Effector CD8-positive, alpha-beta T cell (primary cell): ENCODE results near the gene TMX3.

Experiments
- DNase-seq: peaks from one replicate; lab custom pipeline; 2025; lab: John Stamatoyannopoulos, UW

The TMX3 gene

GRCh38 chr18:68707646-68708045, 7.3 kb downstream of the TMX3 start:
- no peak for DNase-seq

GRCh38 chr18:68705119-68705518, 9.8 kb downstream of the TMX3 start:
- DNase-seq = no peak

GRCh38 chr18:68703326-68703725, 11.6 kb downstream of the TMX3 start:
- no peak for DNase-seq

- DNase-seq = no peak
Measured at GRCh38 chr18:68701353-68701752, 13.6 kb downstream of the TMX3 start.

GRCh38 chr18:68699043-68699442, 15.9 kb downstream of the TMX3 start:
- no peak for DNase-seq

- DNase-seq = no peak
Measured at GRCh38 chr18:68696937-68697336, 18.0 kb downstream of the TMX3 start.

- DNase-seq = no peak
Measured at GRCh38 chr18:68694316-68694715, 20.6 kb downstream of the TMX3 start.

GRCh38 chr18:68693091-68693815, 21.7 kb downstream of the TMX3 start:
- no peak for DNase-seq

GRCh38 chr18:68679528-68679927, 35.4 kb downstream of the TMX3 start:
- DNase-seq = no peak

GRCh38 chr18:68676913-68677312, 38.0 kb downstream of the TMX3 start:
- no peak for DNase-seq

- DNase-seq = no peak
Measured at GRCh38 chr18:68667121-68667520, 47.8 kb downstream of the TMX3 start.

GRCh38 chr18:68666381-68666780, 48.5 kb downstream of the TMX3 start:
- no peak for DNase-seq

- no peak for DNase-seq
Measured at GRCh38 chr18:68665628-68666027, 49.3 kb downstream of the TMX3 start.

- DNase-seq = no peak
Measured at GRCh38 chr18:68662754-68663153, 52.2 kb downstream of the TMX3 start.

- DNase-seq = no peak
Measured at GRCh38 chr18:68660354-68661183, 54.3 kb downstream of the TMX3 start.

GRCh38 chr18:68648191-68648590, 66.7 kb downstream of the TMX3 start:
- DNase-seq = no peak

GRCh38 chr18:68642003-68642402, 72.9 kb downstream of the TMX3 start:
- no peak for DNase-seq

- DNase-seq = no peak
Measured at GRCh38 chr18:68640861-68641260, 74.0 kb downstream of the TMX3 start.

- DNase-seq = no peak
Measured at GRCh38 chr18:68638613-68639012, 76.3 kb downstream of the TMX3 start.

GRCh38 chr18:68627812-68628211, 87.1 kb downstream of the TMX3 start:
- no peak for DNase-seq
